HEK293 (cell line): ENCODE data around the gene CRAT.

ENCODE experiments used
- CTCF ChIA-PET: fragments of 350-600 bp; formaldehyde crosslinking; extraction: SDS; loops from one replicate; lab custom pipeline; 2021; ENCODE audit warnings: antibody characterized with exemption; lab: Yijun Ruan, JAX
- POLR2A ChIA-PET: fragments of 300-600 bp; formaldehyde crosslinking; extraction: SDS; loops from one replicate; lab custom pipeline; 2020; ENCODE audit warnings: antibody characterized with exemption, inconsistent platforms; lab: Yijun Ruan, JAX
- H3K27ac ChIP-seq: fragments of 200-500 bp; sonication (Bioruptor generic); 2 replicates; pipeline ENCODE4 v1.5.1; 2014; ENCODE audit warnings: low read depth, low read length, control low read depth, inconsistent platforms; ENCODE audit errors: extremely low read depth
- H3K36me3 ChIP-seq, 2 experiments: fragments of 200-500 bp in 1 of 2; sonication (Bioruptor generic) in 1 of 2; 1 replicate in 1 of 2; 2 replicates in 1 of 2; pipeline ENCODE4 v1.5.1; 2014 to 2017; ENCODE audit warnings: inconsistent platforms in 2 of 2, low read length in 2 of 2; ENCODE audit not compliant: control insufficient read depth in 2 of 2, insufficient read depth in 1 of 2
- H3K4me1 ChIP-seq: fragments of 200-500 bp; sonication (Bioruptor generic); 2 replicates; pipeline ENCODE4 v1.5.1; 2014; ENCODE audit warnings: mild to moderate bottlenecking, low read length, inconsistent platforms; ENCODE audit not compliant: control insufficient read depth, insufficient read depth
- H3K4me3 ChIP-seq: 2 replicates; pipeline ENCODE4 v1.5.1; 2011; ENCODE audit warnings: low read depth, mild to moderate bottlenecking, control low read depth, low read length, moderate library complexity
- H3K9me3 ChIP-seq: fragments of 200-500 bp; sonication (Bioruptor generic); 2 replicates; pipeline ENCODE4 v1.5.1; 2014; ENCODE audit warnings: low read depth, low read length, inconsistent platforms; ENCODE audit not compliant: control insufficient read depth, insufficient read depth
- BCL11A ChIP-seq: fragments of 450-650 bp; formaldehyde crosslinking; IDR thresholded peaks from 2 replicates; pipeline ENCODE4 v1.5.1; 2016; ENCODE audit warnings: low read depth, missing biosample characterization, missing genetic modification characterization
- GLI2 ChIP-seq: fragments of 450-650 bp; formaldehyde crosslinking; IDR thresholded peaks from 2 replicates; pipeline ENCODE4; 2017; ENCODE audit warnings: missing biosample characterization, missing genetic modification characterization, low read depth, borderline replicate concordance
- OVOL3 ChIP-seq: fragments of 450-650 bp; formaldehyde crosslinking; IDR thresholded peaks from 2 replicates; pipeline ENCODE4 v1.5.1; 2016; ENCODE audit warnings: missing biosample characterization, missing genetic modification characterization
- RBAK ChIP-seq: fragments of 450-650 bp; formaldehyde crosslinking; IDR thresholded peaks from 2 replicates; pipeline ENCODE4 v1.5.1; 2016; ENCODE audit warnings: missing biosample characterization, missing genetic modification characterization
- REST ChIP-seq: fragments of 450-650 bp; formaldehyde crosslinking; IDR thresholded peaks from 2 replicates; pipeline ENCODE4 v1.5.1; 2016; ENCODE audit warnings: missing biosample characterization, missing genetic modification characterization
- SCRT2 ChIP-seq: fragments of 450-650 bp; formaldehyde crosslinking; IDR thresholded peaks from 2 replicates; pipeline ENCODE4 v1.5.1; 2016; ENCODE audit warnings: missing biosample characterization, missing genetic modification characterization
- SP2 ChIP-seq: fragments of 450-650 bp; formaldehyde crosslinking; IDR thresholded peaks from 2 replicates; pipeline ENCODE4 v1.5.1; 2016; ENCODE audit warnings: missing biosample characterization, missing genetic modification characterization
- TRIM28 ChIP-seq: IDR thresholded peaks from 2 replicates; pipeline ENCODE4 v1.6.1; 2011; ENCODE audit warnings: low read length, control low read depth, borderline replicate concordance
- ZBTB17 ChIP-seq: fragments of 450-650 bp; formaldehyde crosslinking; IDR thresholded peaks from 2 replicates; pipeline ENCODE4 v1.5.1; 2016; ENCODE audit warnings: missing biosample characterization, missing genetic modification characterization
- ZFP3 ChIP-seq: fragments of 450-650 bp; formaldehyde crosslinking; IDR thresholded peaks from 2 replicates; pipeline ENCODE4 v1.5.1; 2016; ENCODE audit warnings: low read depth, missing biosample characterization, missing genetic modification characterization
- ZFP41 ChIP-seq: fragments of 450-650 bp; formaldehyde crosslinking; IDR thresholded peaks from 2 replicates; pipeline ENCODE4 v1.5.1; 2016; ENCODE audit warnings: missing biosample characterization, missing genetic modification characterization, borderline replicate concordance
- ZNF121 ChIP-seq: fragments of 450-650 bp; formaldehyde crosslinking; IDR thresholded peaks from 2 replicates; pipeline ENCODE4 v1.5.1; 2016; ENCODE audit warnings: missing biosample characterization, missing genetic modification characterization
- ZNF19 ChIP-seq: fragments of 450-650 bp; formaldehyde crosslinking; IDR thresholded peaks from 2 replicates; pipeline ENCODE4; 2016; ENCODE audit warnings: missing biosample characterization, missing genetic modification characterization, low read depth
- ZNF23 ChIP-seq: fragments of 450-650 bp; formaldehyde crosslinking; IDR thresholded peaks from 2 replicates; pipeline ENCODE4 v1.5.1; 2016; ENCODE audit warnings: missing biosample characterization, missing genetic modification characterization, borderline replicate concordance
- ZNF350 ChIP-seq: fragments of 450-650 bp; formaldehyde crosslinking; IDR thresholded peaks from 2 replicates; pipeline ENCODE4 v1.5.0; 2017; ENCODE audit warnings: missing biosample characterization, mild to moderate bottlenecking, missing genetic modification characterization
- ZNF488 ChIP-seq: fragments of 450-650 bp; formaldehyde crosslinking; IDR thresholded peaks from 2 replicates; pipeline ENCODE4 v1.5.1; 2016; ENCODE audit warnings: missing biosample characterization, missing genetic modification characterization
- ZNF513 ChIP-seq: fragments of 450-650 bp; IDR thresholded peaks from 2 replicates; pipeline ENCODE4 v1.5.1; 2018; ENCODE audit warnings: missing biosample characterization, missing genetic modification characterization
- ZNF529 ChIP-seq: fragments of 450-650 bp; formaldehyde crosslinking; IDR thresholded peaks from 2 replicates; pipeline ENCODE4 v1.5.1; 2017; ENCODE audit warnings: missing genetic modification characterization, missing biosample characterization; ENCODE audit not compliant: insufficient replicate concordance
- ZNF677 ChIP-seq: fragments of 450-650 bp; IDR thresholded peaks from 2 replicates; pipeline ENCODE4 v1.5.0; 2018; ENCODE audit warnings: missing biosample characterization, mild to moderate bottlenecking, missing genetic modification characterization, moderate library complexity
- ZNF692 ChIP-seq: fragments of 450-650 bp; formaldehyde crosslinking; IDR thresholded peaks from 2 replicates; pipeline ENCODE4 v1.5.1; 2016; ENCODE audit warnings: missing biosample characterization, missing genetic modification characterization
- ZNF701 ChIP-seq: fragments of 450-650 bp; formaldehyde crosslinking; IDR thresholded peaks from 2 replicates; pipeline ENCODE4 v1.5.1; 2016; ENCODE audit warnings: missing biosample characterization, missing genetic modification characterization
- ZNF76 ChIP-seq: fragments of 450-650 bp; formaldehyde crosslinking; IDR thresholded peaks from 2 replicates; pipeline ENCODE4; 2016; ENCODE audit warnings: low read depth, missing biosample characterization, missing genetic modification characterization, borderline replicate concordance
- ZXDB ChIP-seq: fragments of 450-650 bp; formaldehyde crosslinking; IDR thresholded peaks from 2 replicates; pipeline ENCODE4 v1.5.1; 2016; ENCODE audit warnings: missing biosample characterization, missing genetic modification characterization
- TF ChIP-seq, protein P1 (sequence below): fragments of 450-650 bp; formaldehyde crosslinking; IDR thresholded peaks from 2 replicates; pipeline ENCODE4 v1.5.1; 2016; ENCODE audit warnings: missing biosample characterization, missing genetic modification characterization
- TF ChIP-seq, protein P2 (sequence below): fragments of 450-650 bp; formaldehyde crosslinking; IDR thresholded peaks from 2 replicates; pipeline ENCODE4 v1.5.1; 2016; ENCODE audit warnings: missing biosample characterization, missing genetic modification characterization

Gene CRAT

GRCh38 chr9:129128689-129129088, 18.1 kb upstream of the CRAT start (continued):
- TF ChIP-seq ZNF692 (no peak), SP2 (tag by site-specific recombination) (no peak), REST (tag by site-specific recombination) (no peak), ZNF529 (no peak), ZNF488 (tag by site-specific recombination) (no peak), ZXDB (tag by site-specific recombination) (no peak), ZFP3 (tag by site-specific recombination) (no peak), ZNF121 (no peak), BCL11A (tag by site-specific recombination) (no peak), ZNF677 (tag by site-specific recombination) (no peak), ZNF350 (no peak)
- TF ChIP-seq, protein P1, sequence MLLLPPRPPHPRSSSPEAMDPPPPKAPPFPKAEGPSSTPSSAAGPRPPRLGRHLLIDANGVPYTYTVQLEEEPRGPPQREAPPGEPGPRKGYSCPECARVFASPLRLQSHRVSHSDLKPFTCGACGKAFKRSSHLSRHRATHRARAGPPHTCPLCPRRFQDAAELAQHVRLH (tag by site-specific recombination) = no peak
- TF ChIP-seq, protein P2, sequence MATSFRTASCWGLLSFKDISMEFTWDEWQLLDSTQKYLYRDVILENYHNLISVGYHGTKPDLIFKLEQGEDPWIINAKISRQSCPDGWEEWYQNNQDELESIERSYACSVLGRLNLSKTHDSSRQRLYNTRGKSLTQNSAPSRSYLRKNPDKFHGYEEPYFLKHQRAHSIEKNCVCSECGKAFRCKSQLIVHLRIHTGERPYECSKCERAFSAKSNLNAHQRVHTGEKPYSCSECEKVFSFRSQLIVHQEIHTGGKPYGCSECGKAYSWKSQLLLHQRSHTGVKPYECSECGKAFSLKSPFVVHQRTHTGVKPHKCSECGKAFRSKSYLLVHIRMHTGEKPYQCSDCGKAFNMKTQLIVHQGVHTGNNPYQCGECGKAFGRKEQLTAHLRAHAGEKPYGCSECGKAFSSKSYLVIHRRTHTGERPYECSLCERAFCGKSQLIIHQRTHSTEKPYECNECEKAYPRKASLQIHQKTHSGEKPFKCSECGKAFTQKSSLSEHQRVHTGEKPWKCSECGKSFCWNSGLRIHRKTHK (tag by site-specific recombination) = no peak

GRCh38 chr9:129126749-129127618, 16.4 kb upstream of the CRAT start:
- ChIA-PET POLR2A (no interaction called here), CTCF (interaction anchor here (0.6 to 23.6 kb wide), 5 partner anchors 12 to 495 kb away, joined by 3 to 507 read pairs (median 5); partner anchors contain the start of genes C9orf50 and NTMT1)
- no peaks in the 10 kb centered on the region for H3K9me3 ChIP-seq
- H3K4me3 ChIP-seq = no peak overlapping the region
- H3K4me1 ChIP-seq = no peaks in the 10 kb centered on the region
- no peak overlapping the region for H3K27ac ChIP-seq
- H3K36me3 ChIP-seq = peaks cover 4 to 74% of the 10 kb centered on the region in 2 experiments; a peak in 2 of 3 replicates
- TF ChIP-seq ZNF701 (tag by site-specific recombination) = no peak
- TF ChIP-seq OVOL3 (tag by site-specific recombination) = no peak
- no peak for TF ChIP-seq ZNF121
- TF ChIP-seq ZXDB (tag by site-specific recombination) = no peak
- no peak for TF ChIP-seq TRIM28
- no peak for TF ChIP-seq ZNF513 (tag by site-specific recombination)
- TF ChIP-seq ZNF19 = no peak
- TF ChIP-seq GLI2 (tag by site-specific recombination) = no peak
- TF ChIP-seq RBAK = no peak
- TF ChIP-seq ZNF23 (tag by site-specific recombination) = no peak
- peak; percentile 61; the same call in 1 of the 2 replicates for TF ChIP-seq ZBTB17 (tag by site-specific recombination)
- no peak for TF ChIP-seq ZNF529
- TF ChIP-seq SCRT2 (tag by site-specific recombination) = no peak
- TF ChIP-seq ZFP41 (tag by site-specific recombination) = no peak
- TF ChIP-seq ZNF76 = no peak
